Prostate gland (tissue), 2 donors: ENCODE measurements around the gene ORC4.

ENCODE experiments used
- POLR2A ChIP-seq: fragments of 450-650 bp; IDR thresholded peaks from one replicate; pipeline ENCODE4 v1.6.1; 2016; ENCODE audit warnings: antibody characterized with exemption, mild to moderate bottlenecking
- POLR2AphosphoS5 ChIP-seq: sonication (generic); formaldehyde crosslinking; IDR thresholded peaks from one replicate; pipeline ENCODE4 v1.6.1; 2017; ENCODE audit warnings: antibody characterized with exemption
- TF ChIP-seq, protein P1 (sequence below), 4 experiments: fragments of 200-600 bp in 2 of 4; fragments of 450-650 bp in 2 of 4; sonication (generic) in 2 of 4; IDR thresholded peaks; 1 replicate in 3 of 4; 2 replicates in 1 of 4; pipeline ENCODE4 v1.5.1; 2016 to 2019; ENCODE audit warnings: antibody characterized with exemption in 4 of 4, mild to moderate bottlenecking in 2 of 4, moderate library complexity in 2 of 4

DNA sequence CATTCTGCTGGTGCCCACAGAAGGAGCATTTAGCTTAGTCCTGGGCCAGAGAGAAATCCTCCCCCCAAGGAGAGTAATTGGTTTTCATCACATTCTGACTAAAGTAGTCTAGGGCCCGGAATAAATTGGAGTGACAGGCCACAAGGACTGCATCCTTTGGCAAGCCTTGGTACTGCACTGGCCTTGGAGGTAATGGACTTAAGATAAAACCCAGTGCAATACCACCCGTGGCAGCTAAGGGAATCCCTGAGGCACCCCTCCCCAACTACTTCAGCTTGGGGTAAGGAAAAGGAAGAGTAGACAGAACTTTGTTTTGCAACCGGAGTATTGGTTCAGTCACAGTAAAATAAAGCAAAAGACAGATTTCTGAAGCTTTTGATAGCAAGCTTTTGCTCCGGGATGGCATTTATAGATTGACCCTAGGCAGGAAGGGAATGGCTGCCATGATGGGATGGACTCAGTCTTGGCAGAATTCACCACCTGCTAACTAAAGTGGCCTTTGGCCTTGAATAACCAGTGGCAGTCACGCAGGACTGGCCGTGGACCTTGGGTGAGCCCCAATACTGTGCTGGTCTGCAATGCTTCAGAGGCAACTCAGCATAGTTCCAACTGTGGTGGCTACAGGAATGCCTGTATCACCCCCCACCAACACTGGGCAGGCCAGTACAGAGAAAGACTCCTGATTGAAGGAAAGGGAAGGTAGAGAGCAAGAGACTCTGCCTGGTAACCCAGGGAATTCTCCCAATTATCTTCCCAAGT lies 14.1 kb downstream of the ORC4 start:
- TF ChIP-seq, protein P1, sequence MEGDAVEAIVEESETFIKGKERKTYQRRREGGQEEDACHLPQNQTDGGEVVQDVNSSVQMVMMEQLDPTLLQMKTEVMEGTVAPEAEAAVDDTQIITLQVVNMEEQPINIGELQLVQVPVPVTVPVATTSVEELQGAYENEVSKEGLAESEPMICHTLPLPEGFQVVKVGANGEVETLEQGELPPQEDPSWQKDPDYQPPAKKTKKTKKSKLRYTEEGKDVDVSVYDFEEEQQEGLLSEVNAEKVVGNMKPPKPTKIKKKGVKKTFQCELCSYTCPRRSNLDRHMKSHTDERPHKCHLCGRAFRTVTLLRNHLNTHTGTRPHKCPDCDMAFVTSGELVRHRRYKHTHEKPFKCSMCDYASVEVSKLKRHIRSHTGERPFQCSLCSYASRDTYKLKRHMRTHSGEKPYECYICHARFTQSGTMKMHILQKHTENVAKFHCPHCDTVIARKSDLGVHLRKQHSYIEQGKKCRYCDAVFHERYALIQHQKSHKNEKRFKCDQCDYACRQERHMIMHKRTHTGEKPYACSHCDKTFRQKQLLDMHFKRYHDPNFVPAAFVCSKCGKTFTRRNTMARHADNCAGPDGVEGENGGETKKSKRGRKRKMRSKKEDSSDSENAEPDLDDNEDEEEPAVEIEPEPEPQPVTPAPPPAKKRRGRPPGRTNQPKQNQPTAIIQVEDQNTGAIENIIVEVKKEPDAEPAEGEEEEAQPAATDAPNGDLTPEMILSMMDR (IDR thresholded peaks at IDR 0.05), result no peak
- TF ChIP-seq POLR2A (no peak), POLR2AphosphoS5 (no peak)
